ENCODE measurements around the gene IL21. TPM values are rescaled to one million over a fixed set of nuclear protein-coding genes. Genes with fewer than 3 reads are reported as not detected.
"Not testable (repeated sequence)": the region's sequence is repeated elsewhere in the genome, so short reads cannot be mapped to it uniquely, and the experiment has no call there.

IL21 gene
- total and polyA plus RNA-seq, 2 donors: not detected

GRCh38 chr4:122583906-122584305 lies 37.0 kb downstream of the IL21 start:
- Histone ChIP-seq H3K4me1 (ENCODE audit: insufficient read depth) (no peaks in the 10 kb centered on the region), H3K27ac (ENCODE audit: low read depth) (no peak overlapping the region), H3K36me3 (ENCODE audit: insufficient read depth) (no peaks in the 10 kb centered on the region), H3K4me3 (ENCODE audit: low read depth, low read length) (no peak overlapping the region)
- WGBS: 54% methylated on average over 6 of the region's 6 CpGs
- DNase-seq (ENCODE audit: extremely low spot score): no peak

GRCh38 chr4:122577808-122578781 lies 42.8 kb downstream of the IL21 start:
- 59% methylated on average over 9 of the region's 9 CpGs for WGBS
- Histone ChIP-seq H3K36me3 (ENCODE audit: insufficient read depth) (no peaks in the 10 kb centered on the region), H3K4me3 (ENCODE audit: low read depth, low read length) (no peak overlapping the region), H3K4me1 (ENCODE audit: insufficient read depth) (no peaks in the 10 kb centered on the region), H3K27ac (ENCODE audit: low read depth) (no peak overlapping the region)
- DNase-seq (ENCODE audit: extremely low spot score): no peak

- no peak for DNase-seq (ENCODE audit: extremely low spot score)
- no peaks in the 10 kb centered on the region for H3K4me1 ChIP-seq (ENCODE audit: insufficient read depth)
- H3K4me3 ChIP-seq (ENCODE audit: low read depth, low read length): no peak overlapping the region
- H3K36me3 ChIP-seq (ENCODE audit: insufficient read depth): no peaks in the 10 kb centered on the region
- WGBS: 65% methylated on average over 2 of the region's 2 CpGs
- no peak overlapping the region for H3K27ac ChIP-seq (ENCODE audit: low read depth)
Observed at GRCh38 chr4:122577189-122577553, 43.7 kb downstream of the IL21 start.

GRCh38 chr4:122576261-122577188 lies 44.3 kb downstream of the IL21 start:
- H3K27ac ChIP-seq (ENCODE audit: low read depth): no peak overlapping the region
- H3K36me3 ChIP-seq (ENCODE audit: insufficient read depth): no peaks in the 10 kb centered on the region
- no peak overlapping the region for H3K4me3 ChIP-seq (ENCODE audit: low read depth, low read length)
- no peak for DNase-seq (ENCODE audit: extremely low spot score)
- WGBS: 65% methylated on average over 5 of the region's 5 CpGs
- H3K4me1 ChIP-seq (ENCODE audit: insufficient read depth): no peaks in the 10 kb centered on the region

- DNase-seq (ENCODE audit: extremely low spot score); H3K4me3 ChIP-seq (ENCODE audit: low read depth, low read length); H3K27ac ChIP-seq (ENCODE audit: low read depth); H3K36me3 ChIP-seq (ENCODE audit: insufficient read depth); H3K4me1 ChIP-seq (ENCODE audit: insufficient read depth): not testable (repeated sequence)
- 95% methylated on average over 10 of the region's 10 CpGs for WGBS
Observed at GRCh38 chr4:122574347-122574746, 46.5 kb downstream of the IL21 start.

GRCh38 chr4:122562449-122562848 lies 58.4 kb downstream of the IL21 start:
- Histone ChIP-seq H3K4me1 (ENCODE audit: insufficient read depth) (no peaks in the 10 kb centered on the region), H3K36me3 (ENCODE audit: insufficient read depth) (no peaks in the 10 kb centered on the region), H3K4me3 (ENCODE audit: low read depth, low read length) (no peak overlapping the region), H3K27ac (ENCODE audit: low read depth) (no peak overlapping the region)
- 56% methylated on average over 2 of the region's 2 CpGs for WGBS
- DNase-seq (ENCODE audit: extremely low spot score): no peak

Other genes starting within 250 kb of the IL21 start
- not detected for gene ADAD1, start 242.1 kb downstream of the IL21 start, total RNA-seq
- not detected for gene ADAD1, start 242.1 kb downstream of the IL21 start, polyA plus RNA-seq
- gene IL2, start 164.3 kb downstream of the IL21 start, total RNA-seq: not detected
- not detected for gene IL2, start 164.3 kb downstream of the IL21 start, polyA plus RNA-seq
- 5.8 TPM for gene BBS12, start 111.6 kb upstream of the IL21 start, total RNA-seq
- 3.0 TPM for gene BBS12, start 111.6 kb upstream of the IL21 start, polyA plus RNA-seq
- 28.6 TPM for gene FGF2, start 205.8 kb upstream of the IL21 start, total RNA-seq
- 12.1 TPM for gene FGF2, start 205.8 kb upstream of the IL21 start, polyA plus RNA-seq